Subcutaneous adipose tissue (tissue), 4 donors: ENCODE data around the gene BORCS8. TPM values are rescaled to one million over a fixed set of nuclear protein-coding genes. Genes with fewer than 3 reads are reported as not detected.

Experiments
- CTCF ChIP-seq: fragments of 450-650 bp; IDR thresholded peaks from one replicate; pipeline ENCODE4 v1.5.1; 2016; ENCODE audit warnings: low read depth, mild to moderate bottlenecking, control low read depth, antibody characterized with exemption, moderate library complexity
- total RNA-seq, 4 donors: library from RNA; depleted of rRNA; stranded (reverse); fragments of >200 nt; gene quantifications; one replicate each; pipeline ENCODE4 v1.1.0, GENCODE V29; 2016

The BORCS8 gene
- total RNA-seq, 4 donors from 2014 or later, result 3.6 to 26.2 (median 10.0) TPM

GRCh38 chr19:19205416-19206410 lies 13.8 kb upstream of the BORCS8 start:
- TF ChIP-seq CTCF, result no peak

- TF ChIP-seq CTCF, result no peak
Observed at GRCh38 chr19:19204181-19204580, 12.2 kb upstream of the BORCS8 start.

- no peak for TF ChIP-seq CTCF
Observed at GRCh38 chr19:19203012-19203856, 11.3 kb upstream of the BORCS8 start, which contains the start of gene NR2C2AP. NR2C2AP (minus strand) TSS chr19:19203414; CDS start chr19:19203060, 354 bp downstream.

GRCh38 chr19:19202707-19203011 lies 10.7 kb upstream of the BORCS8 start:
- no peak for TF ChIP-seq CTCF

- TF ChIP-seq CTCF, result no peak
Observed at GRCh38 chr19:19201697-19202630, 10.0 kb upstream of the BORCS8 start.

GRCh38 chr19:19193926-19194325 lies 2.0 kb upstream of the BORCS8 start:
- no peak for TF ChIP-seq CTCF
